Stimulated activated CD4-positive, alpha-beta T cell treated with anti-CD3 and anti-CD28 coated beads, Interleukin-12 subunit alpha, Interleukin-12 subunit beta, amount 100 ng/mL, for 4 hours (primary cell): Measurements from ENCODE around the gene DDR2.

ENCODE experiments used
- DNase-seq: peaks from one replicate; pipeline ENCODE4 v3.0.0-alpha.2; 2020

DDR2 gene

DNA sequence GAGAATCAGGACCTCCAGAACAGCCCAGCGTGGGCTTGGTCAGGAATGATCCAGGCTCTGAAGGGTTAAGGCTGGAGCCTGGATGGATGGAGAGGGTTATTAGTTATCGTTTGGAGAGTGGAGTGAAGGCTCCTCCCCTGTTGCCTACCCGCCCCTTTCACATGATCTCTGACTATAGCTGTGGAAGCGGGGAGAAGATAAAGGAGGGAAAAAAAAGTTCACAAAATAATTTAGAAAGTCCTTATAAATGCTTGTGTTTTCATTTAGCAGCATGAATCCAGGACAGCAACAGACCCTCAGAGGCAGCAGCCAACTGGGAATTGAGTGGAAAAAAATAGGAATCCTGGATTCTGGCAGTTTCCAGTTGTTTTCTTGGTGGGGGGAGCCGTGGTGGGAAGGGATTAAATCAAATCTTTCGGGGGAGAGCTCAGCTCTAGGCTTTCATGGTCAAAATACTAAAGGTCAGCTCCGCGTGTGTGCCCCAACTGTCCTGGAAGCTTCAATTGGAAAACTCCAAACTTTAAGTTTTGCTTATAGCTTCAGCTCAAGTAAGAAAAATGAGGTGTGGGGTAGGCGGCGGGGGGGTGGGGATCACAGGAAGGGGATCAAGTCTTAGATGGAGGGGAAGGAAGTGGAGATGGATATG is 595 bp upstream of the DDR2 start:
- no peak for DNase-seq

DNA sequence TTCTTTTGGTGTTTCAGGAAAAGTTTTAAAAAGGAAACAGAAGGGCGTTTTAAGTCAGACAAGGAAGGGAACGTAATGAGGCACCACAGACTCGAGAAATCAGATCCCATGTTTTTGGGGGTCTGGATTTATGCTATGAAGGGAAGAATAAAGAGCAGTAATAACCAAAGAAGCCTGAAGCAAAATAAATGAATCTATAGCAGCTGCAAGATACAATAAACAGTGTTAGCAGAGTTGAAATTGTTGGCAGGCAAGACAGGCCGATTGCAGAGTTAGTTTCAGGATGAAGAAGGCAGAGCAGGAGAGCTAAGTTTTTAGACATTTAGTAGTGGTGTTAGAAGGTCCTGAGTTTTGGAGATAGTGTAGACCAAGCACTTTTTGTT is 425 bp downstream of the DDR2 start:
- DNase-seq: no peak

DNA sequence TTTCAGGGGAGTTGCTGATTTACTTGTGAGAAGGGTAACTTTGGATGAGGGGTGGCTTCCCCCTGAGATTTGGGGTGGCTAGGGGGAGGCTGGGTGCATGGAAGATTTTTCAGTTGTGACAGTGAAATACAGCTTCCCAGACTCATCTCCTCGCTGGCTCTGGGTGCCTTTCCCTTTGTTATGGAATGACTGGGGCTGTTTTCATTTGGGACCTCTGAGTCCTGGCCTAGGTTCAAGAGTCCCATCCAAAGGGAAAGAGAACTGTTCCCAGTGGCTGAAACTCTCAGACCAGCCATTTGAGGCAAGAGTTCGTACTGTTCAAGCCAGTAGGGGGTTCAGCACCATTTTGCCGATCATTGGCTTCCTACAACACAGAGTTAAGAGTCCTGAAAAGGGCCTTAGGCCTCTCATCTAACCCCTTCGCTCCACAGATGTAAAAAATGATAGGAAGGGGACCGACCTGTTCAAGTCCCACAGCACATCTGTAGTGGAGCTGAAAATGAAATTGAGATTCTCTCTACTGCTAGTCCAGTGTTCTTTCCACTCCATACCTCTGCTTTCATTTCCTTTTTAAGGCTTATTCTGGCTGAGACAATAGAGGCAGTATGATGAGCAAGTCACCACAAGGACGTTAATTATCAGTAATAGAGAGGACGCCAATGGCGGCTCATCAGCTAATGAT is 958 bp downstream of the DDR2 start:
- DNase-seq: no peak

DNA sequence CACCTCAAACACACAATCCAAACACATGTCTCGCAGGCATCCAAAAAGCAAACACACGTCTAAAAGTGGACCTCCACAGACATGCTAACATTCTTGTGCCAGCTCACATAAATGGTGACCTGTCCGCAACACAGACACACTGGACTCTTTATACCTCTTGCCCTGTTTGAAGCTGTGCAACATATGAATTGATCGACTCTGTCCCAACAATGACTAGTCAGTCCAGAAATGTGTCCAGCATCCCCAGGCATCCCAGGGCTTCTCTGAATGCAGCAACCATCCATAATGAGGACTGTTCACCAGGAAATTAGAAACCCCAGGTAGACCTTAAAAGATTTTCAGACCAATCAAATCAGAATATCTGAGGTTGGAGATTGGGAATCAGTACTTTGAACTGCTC is 3.2 kb downstream of the DDR2 start:
- DNase-seq: no peak

DNA sequence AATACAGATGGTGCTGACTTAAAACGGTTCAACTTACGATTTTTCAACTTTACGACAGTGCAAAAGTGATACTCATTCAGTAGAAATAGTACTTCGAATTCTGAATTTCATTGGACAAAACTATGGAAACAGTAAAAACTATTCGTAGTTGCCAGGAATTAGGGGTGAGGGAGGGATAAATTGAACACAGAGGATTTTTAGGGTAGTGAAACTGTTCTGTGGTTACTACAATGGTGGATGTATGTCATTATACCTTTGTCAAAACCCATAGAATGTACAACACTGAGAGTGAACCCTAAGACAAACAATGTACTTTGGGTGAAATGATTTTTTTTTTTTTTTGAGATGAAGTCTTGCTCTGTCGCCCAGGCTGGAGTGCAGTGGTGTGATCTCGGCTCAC is 7.5 kb downstream of the DDR2 start:
- no peak for DNase-seq

DNA sequence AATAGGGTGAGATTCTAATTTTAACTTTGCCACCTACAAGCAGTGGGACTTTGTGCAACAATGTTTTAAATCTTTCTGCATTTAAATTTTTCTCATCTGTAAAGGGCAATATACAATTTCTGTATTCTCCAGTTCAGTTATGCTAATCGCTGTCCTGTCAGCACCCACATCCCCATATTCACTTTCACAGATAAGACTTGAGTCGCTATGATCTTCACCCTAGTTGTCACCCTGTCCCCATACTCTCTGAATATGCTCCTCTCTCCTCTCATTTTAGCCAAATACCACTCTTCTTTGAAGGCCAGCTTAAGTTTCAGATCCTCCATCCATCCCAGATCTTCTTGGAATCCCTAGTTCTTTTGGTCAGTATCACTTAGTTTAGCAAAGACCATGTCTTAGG is 8.8 kb downstream of the DDR2 start:
- DNase-seq: no peak

DNA sequence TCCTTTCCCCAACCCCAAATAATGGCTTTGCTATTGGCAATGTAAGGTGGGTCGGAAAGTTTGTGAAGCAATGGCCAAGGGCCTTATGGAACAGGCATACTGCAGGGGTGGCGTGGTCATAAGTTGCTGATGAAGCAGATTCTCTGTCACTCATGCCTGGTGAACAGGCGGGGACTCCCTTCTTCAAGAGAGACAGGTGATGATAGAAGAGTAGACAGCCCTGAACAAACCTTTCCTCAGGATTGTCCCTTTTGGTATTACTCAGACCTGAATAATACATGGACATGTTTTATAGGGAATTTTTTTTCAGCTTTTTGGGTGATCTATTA is 12.7 kb downstream of the DDR2 start:
- DNase-seq: no peak

DNA sequence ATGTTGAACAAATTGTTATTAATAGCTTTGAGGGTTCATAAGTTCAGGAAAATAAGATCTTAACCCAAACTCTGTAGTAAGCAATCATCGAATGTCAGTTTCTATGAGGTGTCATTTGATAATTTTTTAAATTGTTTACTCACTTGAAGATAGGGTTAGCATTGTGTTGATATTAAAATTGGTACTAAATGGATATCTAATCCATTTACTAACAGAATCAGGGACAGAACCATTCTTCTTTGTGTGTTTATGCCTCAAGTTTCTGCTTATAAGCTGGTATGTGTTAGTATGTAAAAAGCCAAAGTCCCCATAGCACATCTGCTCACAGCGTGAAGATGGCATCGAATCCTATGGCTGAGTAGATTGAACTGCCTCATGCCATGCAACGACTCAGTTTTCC is 13.4 kb downstream of the DDR2 start:
- DNase-seq: no peak

DNA sequence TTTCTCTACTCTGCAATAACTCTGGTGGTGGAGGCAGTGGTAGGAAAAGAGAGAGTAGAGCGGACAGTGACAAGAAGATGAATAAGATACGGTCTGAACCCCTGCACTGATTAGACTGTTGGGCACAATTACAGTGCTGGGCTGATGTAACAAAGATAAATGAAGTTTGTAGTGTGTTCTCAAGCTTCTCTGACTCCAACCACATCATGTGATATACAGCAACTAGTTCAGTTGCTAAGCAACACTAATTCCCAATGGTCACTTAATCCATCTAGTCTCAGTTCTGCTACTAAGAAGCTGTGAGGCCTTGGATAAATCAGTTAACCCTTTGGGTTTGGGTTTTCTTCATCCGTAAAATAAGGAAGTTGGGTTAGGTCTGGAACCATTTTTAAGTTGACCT is 17.3 kb downstream of the DDR2 start:
- no peak for DNase-seq

DNA sequence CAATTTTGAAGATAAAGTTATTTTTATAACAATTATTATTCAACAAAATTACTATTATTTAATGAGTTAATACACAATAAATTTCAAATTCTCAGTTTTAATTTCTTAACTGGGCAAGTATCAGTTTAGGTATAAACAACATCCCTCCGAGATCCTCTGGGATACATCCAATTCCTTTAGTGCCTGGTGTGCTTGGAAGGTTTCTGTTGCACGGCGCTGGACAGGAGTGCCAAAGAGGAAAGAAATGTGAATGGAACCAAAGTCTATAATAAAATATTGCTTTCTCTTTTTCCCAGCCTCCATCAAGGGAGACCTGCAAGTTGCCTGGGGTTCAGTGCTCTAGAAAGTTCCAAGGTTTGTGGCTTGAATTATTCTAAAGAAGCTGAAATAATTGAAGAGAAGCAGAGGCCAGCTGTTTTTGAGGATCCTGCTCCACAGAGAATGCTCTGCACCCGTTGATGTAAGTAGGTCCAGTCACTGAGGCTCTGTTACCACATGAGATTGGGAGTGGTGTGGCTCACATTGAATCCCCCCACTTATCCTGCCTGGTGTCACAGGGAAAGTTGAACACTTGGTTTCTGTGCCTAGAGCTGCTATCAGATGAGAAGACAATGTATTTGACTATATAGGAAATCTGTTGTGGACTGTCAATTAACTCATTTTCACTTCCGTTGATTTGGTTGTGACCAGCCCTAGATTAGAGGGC is 22.8 kb downstream of the DDR2 start:
- DNase-seq: no peak

DNA sequence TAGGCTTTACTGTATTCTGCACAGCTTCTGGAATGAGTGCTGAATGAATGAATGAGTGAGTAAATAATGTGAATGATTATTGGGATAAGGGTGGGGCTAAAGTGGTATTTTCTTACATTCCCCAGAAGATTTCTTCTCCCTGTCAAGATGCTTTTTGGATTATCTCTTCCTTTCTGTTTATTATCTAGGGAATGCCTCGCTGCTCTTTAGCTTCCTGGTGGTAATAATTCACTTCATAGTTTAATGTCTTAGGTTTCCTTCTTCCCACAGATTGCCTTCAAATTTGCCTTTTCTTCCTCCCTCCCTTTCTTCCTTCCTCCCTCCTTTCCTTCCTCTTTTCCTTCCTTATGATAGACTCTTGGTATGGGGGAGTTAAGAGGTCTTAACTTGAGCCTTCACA is 24.0 kb downstream of the DDR2 start:
- DNase-seq: no peak

DNA sequence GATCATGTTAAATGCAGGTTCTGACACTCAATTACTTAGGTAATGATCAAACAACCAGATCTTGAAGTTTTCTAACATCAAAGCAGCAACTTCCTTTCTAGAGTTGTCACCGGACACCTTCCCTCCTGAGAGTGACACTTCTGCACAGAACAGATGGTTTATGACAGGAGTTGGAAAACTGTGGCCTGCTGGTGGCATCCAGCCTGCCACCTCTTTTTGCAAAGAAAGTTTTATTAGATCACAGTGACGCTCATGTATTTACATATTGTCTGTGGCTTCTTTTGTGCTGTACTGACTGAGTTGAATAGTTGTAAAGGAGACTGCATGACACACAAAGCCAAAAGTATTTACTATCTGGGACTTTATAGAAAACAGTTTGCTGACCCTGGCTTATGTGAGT is 28.3 kb downstream of the DDR2 start:
- no peak for DNase-seq

DNA sequence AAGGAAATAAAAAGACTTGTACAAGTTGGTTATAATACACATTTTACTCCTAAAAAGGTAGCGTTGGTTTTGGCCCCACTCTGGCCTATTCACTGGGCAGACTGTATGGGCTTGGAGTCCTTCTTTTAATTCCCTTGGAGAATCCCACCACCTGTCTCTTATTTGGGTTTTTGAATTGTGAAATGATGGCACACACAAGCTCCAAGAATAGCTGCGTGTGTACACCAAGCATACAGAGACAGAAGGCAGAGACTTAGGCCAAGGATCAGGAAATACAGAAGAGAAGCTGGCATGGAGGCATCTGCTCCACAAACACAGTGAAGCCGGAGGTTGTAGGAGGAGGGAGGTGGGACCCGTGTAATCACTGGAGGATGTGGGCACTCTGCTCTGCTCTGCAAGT is 29.1 kb downstream of the DDR2 start:
- DNase-seq: no peak

DNA sequence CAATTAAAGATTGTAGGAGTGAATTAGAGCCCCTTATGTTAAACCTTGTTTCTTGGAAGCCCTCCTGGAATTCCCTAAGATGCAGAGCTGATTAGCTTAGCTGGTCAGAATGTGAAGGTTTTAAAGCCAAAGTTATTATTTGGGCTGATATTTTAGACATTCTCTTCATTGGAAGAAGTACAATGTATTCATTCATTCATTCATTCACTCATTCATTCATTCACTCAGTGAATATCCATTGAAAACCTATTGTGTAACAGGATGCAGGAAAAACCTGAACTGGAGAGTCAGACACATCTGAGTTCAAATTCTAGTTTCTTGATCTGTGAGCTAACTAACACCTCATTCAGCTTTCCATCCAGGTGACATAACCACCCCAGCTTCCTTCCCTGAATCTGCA is 29.7 kb downstream of the DDR2 start:
- no peak for DNase-seq

DNA sequence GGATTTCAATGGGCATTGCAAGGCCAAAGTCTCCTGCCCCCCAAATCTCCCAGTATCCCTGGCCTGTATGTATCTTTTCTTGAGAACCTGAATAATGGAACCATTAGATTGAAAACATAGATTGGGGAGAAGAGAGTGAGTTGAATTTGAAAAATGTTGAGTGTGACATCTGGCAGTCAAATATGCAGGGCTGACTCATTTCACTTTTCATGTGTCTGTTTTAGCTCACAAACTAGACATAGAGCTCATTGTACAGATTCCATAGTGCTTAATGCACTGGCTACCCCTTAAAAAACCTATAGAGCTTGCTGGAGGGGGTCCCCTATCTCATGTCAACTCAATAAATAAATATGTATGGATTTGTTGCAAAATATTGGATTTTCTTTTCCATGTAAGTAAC is 30.8 kb downstream of the DDR2 start:
- DNase-seq: no peak

DNA sequence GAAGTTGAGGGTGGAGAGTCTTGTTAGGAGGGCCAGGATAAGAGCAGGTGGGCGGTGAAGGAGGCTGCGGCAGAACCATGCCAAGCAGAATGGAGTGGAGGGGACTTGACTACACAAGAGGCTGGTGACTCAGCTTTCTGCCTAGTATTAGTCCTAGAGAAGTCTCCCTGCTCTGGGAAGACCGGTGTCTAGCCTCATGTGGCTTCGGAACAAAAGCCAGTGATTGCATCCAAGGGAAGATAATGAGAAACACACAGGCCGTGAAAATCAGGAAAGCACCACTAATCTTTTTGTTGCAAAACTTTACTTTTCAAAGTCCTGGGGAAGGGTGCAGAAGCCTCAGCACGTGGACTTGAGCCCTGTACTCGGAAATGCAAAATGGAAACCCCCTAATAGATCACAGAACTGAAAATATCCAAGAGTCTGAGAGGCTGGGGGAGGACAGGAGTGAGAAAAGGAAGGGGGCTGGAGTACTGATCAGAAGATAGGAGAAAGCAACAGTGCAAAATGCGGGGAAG is 31.4 kb downstream of the DDR2 start:
- DNase-seq: no peak

DNA sequence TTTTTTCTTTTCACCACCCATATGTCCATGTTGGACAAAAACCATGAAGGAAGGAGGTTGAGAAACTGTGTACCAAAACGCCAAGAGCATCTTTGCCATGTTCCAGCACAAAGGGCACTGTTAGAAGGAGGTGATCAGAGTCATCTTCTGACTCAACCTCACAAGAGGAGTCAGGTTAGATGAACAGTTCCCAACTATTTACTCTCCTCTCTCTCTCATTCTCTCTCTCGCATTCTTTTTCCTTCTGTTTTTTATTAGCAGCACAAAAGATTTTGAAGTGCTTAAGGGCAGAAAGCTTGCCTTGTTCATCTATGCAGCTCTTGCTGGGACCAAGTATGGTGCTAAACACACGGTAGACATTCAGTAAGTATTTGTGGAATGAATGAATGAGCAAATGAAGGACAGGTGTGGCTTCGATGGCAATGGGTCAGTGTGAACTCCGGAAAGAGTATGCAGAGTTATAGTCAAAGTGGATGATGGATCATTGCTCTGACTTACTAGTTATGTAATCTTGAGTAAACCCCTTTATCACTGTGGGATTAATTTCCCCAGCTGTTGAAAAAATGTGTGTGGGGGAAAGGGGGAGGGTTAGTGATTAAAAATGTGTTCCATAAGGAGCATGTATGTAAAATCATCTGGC is 33.9 kb downstream of the DDR2 start:
- no peak for DNase-seq

DNA sequence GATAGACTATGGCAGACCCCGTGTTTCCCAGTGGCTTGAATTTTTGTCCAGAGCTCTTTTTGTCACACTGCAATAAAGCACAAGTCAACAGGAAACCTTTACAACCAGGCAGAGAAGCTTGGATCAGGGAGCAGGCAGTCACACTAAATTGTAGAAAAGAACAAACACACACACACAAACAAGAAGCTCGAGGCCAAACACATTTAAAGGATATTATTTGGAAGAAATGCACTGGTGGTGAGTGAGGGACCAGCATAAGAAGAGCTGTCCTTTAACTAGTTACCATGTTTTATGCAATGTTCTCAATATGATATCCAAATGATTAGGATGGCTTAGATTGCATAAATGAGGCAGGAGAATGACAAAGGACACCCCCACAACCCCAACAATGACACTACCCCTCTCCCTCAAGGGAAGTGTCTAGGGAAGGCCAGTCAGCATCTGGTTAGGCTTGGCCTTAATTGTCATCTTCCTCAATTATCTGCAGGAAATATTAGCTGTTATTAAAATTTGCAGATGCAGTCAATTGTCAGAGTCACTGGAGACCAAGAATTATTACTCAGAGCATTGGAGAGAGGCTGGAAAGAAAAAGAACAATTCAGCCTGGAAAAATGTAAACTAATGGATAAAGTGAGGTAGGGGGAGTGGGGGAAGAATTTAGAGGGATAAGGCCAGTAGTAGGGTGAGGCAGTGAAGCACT is 35.3 kb downstream of the DDR2 start:
- no peak for DNase-seq

DNA sequence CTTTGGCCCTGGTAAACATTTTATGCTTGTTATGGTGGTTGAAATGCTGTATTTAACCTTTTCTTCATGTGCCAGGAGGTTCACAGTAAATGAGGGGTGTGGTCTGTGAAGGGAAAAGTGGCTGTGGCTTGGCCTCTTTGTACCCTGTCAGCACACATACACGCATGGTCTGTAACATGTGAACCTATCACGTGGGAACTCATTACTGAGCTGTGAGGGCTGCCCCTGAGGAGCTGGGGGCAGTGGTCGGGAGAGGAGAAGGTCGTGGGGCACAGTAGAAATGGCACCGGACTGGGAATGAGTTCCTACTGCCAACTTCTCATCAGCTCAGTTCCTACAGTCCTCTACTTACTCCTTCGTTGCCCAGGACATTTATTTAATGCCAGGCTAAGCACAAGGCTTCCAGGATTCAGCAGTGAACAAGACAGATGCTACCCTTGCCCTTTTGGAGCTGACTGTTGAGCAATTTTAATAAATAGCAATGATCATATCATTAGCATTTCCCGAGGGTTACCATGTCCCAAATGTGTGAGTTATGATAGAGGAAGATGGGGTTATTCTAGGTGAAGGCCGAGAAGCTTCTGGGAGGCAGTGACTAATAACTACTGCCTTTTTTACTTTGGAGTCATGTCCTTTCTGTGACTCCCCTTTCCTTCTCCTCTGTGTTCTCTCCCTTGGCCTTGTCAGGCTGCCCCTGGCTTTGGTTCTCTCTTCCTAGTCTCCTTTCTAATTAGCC is 38.8 kb downstream of the DDR2 start:
- DNase-seq: no peak

DNA sequence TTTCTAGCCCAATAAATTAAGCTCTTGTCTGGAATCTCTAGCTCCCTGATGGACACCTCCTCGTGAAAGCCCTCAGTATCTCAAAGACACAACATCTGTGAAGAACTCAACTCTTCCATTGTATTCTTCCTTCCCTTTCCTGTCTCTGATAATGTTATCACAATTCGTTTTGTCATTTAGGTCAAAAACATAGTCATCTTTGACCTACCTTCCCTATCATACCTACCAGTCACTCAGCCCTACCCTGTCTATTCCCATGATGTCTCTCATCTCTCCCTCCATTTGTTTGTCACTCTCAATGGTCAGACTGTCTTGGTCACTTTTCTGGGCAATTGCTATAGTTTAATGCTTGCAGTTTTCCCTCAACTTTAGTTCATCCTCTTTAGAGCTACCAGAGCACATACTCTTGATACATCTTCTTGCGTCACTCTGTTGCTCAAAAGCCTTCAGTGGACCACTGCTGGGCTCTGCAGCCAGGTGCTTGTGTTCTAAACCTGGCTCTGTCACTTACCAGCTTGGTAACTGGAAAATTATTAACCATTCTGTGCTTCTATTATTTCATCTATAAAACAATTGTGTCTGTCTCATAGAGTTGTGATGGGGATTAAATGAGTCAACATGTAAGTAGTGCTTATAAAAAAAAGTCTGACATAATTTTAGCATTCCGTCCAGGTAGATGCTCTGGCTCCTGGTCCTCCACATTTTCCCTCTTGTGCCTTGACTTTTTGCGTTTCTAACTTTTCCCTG is 39.6 kb downstream of the DDR2 start:
- no peak for DNase-seq

DNA sequence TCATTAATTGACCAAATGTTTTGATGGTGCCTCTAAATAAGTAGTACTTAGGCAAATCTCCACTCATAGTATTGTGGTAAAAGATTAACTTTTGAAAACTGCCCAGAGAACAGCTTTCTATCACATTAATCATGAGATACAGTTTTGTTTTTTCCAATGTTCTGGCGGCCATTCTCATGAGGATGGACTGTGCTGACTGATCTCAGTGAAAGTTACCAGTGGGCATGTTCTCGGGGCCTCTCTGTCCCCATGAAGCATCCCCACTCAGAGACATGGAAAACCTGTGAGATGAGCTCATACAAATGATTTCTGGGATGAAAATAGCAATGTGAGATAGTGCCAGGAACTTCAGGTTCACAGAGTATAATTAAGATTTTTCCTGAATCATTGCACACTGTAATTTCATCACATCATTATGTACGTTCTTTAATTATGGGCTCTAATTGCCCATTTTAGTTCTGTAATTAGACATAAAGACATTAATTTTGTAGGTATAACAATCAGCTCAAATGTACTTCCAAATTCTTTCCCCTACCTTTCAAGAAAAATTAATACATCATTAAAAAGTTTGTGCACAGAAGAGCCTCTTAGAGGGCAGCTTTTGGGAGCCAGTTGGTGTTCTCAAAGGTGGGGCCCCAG is 40.5 kb downstream of the DDR2 start:
- no peak for DNase-seq
